Keratinocyte (primary cell): ENCODE measurements around the gene PTPN13.

ENCODE experiments used
- EZH2 ChIP-seq: IDR thresholded peaks from one replicate; pipeline ENCODE4 v1.6.1; 2012; ENCODE audit warnings: inconsistent platforms, mild to moderate bottlenecking, low read length, moderate library complexity
- TF ChIP-seq, protein P1 (sequence below), 3 experiments: IDR thresholded peaks in 1 of 3; conservative IDR thresholded peaks in 1 of 3; optimal IDR thresholded peaks in 1 of 3; 2 replicates in 2 of 3; 3 replicates in 1 of 3; pipeline versions ENCODE3 to v1.5.1; 2011; ENCODE audit warnings: low read length in 3 of 3, mild to moderate bottlenecking in 3 of 3, moderate library complexity in 2 of 3, control low read depth in 1 of 3, inconsistent platforms in 1 of 3; ENCODE audit not compliant: insufficient read depth in 2 of 3; ENCODE audit errors: extremely low read depth in 1 of 3

DNA sequence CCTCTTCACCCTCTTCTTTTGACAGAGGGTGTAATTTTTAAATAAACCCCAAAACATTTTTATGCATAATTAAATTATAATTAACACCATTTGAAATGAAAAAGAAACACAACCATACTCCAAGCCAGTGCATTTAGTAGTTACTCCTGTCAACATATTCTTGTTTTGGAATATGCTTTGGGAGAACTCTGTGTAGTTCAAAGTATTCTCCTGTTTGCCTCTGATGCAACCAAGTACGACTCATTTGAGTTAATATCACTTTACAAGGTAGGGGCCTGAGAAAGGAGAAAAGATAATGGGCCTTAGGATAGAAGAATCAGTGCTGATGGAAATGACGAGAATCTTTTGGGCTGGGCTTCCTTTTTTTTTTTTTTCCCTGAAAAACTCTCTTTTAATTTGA, 2.7 kb downstream of the PTPN13 start:
- TF ChIP-seq, protein P1, sequence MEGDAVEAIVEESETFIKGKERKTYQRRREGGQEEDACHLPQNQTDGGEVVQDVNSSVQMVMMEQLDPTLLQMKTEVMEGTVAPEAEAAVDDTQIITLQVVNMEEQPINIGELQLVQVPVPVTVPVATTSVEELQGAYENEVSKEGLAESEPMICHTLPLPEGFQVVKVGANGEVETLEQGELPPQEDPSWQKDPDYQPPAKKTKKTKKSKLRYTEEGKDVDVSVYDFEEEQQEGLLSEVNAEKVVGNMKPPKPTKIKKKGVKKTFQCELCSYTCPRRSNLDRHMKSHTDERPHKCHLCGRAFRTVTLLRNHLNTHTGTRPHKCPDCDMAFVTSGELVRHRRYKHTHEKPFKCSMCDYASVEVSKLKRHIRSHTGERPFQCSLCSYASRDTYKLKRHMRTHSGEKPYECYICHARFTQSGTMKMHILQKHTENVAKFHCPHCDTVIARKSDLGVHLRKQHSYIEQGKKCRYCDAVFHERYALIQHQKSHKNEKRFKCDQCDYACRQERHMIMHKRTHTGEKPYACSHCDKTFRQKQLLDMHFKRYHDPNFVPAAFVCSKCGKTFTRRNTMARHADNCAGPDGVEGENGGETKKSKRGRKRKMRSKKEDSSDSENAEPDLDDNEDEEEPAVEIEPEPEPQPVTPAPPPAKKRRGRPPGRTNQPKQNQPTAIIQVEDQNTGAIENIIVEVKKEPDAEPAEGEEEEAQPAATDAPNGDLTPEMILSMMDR (optimal IDR thresholded peaks at IDR 0.05 in 1 of 3, IDR thresholded peaks at IDR 0.05 in 1 of 3, conservative IDR thresholded peaks at IDR 0.05 in 1 of 3; ENCODE audit: extremely low read depth in 1 of 3, insufficient read depth in 2 of 3, low read length in 3 of 3): no peak
- TF ChIP-seq EZH2: no peak
